ENCODE results near the gene CNTN1.
"Not testable (repeated sequence)": the region's sequence is repeated elsewhere in the genome, so short reads cannot be mapped to it uniquely, and the experiment has no call there.

Gene CNTN1

DNA sequence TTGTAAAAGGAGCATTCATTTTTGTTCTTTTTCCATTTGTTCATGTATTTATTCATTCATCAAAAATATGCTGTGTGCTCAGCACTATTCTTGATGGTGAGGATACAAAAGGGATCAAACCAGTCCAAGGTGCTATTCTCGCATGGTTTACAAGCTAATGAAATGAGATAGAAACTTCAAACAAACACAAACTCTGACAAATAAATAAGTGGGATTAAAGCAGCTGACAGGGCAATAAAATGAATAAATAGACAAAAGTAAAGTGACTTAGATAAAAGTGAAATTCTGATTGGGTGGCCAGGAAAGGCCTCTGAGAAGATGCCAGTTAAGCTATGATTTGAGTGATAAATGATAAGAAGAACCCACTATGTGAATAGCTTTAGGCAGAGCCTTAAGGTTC is 333.9 kb downstream of the CNTN1 start:
- no peak for DNase-seq (ENCODE audit: low read depth, low spot score)

GRCh38 chr12:41032386-41032785 is 340.1 kb downstream of the CNTN1 start:
- no peak for DNase-seq (ENCODE audit: low read depth, low spot score)

- no peak for DNase-seq (ENCODE audit: low read depth, low spot score)
These were observed 342.4 kb downstream of the CNTN1 start for GRCh38 chr12:41034686-41035085.

DNA sequence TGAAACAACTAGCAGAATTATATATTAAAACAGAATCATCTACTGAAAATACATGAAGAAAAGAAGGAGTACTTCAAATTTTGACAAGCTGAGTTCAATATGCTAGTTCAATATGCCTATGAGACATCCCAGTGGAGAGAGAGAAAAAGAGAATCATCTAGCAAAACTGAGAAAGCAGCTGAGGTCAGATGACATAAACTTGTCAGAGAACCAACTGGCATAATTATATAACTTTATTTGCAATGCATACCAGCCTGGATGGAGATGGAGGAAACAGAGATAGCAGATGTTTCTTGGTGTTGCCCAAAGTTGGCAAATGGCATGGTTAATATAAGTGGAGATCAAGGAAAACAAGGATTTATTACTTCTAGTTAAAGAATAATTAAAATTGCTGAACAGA is 347.2 kb downstream of the CNTN1 start:
- no peak for DNase-seq (ENCODE audit: low read depth, low spot score)

- DNase-seq (ENCODE audit: low read depth, low spot score): no peak
These were observed 353.3 kb downstream of the CNTN1 start for GRCh38 chr12:41045509-41045908.

DNA sequence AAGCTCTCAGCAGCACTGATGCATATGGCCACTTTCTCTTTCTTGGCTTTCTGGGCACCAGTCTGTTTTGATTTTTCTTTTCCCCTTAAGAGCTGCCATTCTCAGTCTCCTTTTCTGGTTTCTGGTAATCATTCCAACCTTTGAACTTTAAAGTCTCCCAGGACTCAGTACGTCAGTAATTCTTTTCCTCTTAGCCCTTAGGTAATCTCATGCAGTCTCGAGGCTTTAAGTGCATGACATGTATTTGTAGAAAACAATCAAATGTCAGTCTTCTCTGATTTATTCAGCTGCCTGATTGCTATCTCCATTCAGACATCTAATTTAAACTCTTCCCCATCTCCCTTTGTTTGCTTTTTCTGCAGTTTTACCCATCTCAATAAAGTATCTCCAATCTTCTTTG is 356.8 kb downstream of the CNTN1 start:
- DNase-seq (ENCODE audit: low read depth, low spot score): no peak

- DNase-seq (ENCODE audit: low read depth, low spot score): no peak
These were observed 359.7 kb downstream of the CNTN1 start for GRCh38 chr12:41051954-41052353.

DNA sequence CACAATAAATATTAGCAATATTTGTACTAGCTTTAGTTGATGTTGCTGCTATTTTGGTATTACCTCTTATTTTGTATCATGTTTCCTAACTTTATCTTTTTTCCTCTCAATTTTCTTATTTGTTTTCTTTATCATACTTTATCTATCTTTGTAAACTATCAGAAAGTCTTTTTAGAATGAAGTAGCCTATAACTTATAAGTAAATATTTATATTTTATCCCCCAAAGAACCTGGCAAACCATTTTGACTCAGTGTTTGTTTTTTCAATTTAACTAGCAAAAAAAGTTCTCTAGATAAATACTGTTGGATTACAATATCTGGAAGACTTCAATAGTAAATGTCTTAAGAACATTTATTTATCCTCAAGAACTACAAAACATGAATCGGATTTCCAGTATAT is 360.2 kb downstream of the CNTN1 start:
- DNase-seq (ENCODE audit: low read depth, low spot score): no peak

DNA sequence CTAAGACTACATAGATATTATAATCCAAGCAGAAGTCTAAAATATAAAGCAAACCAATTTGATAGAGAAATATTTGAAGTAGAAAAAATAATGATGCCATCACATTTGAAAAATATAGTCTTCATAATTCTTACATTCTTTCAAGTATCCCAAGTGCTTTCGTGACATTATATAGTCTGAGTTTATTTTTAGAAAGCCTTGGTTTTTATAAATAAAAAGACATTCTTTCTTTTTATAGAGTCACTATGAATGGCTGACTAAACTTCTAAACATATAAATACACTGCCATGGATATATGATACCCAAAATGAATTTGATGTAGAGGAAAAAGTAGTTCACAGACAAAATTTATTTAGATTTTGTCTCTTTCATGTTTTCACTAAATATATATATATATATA is 360.8 kb downstream of the CNTN1 start:
- no peak for DNase-seq (ENCODE audit: low read depth, low spot score)

DNA sequence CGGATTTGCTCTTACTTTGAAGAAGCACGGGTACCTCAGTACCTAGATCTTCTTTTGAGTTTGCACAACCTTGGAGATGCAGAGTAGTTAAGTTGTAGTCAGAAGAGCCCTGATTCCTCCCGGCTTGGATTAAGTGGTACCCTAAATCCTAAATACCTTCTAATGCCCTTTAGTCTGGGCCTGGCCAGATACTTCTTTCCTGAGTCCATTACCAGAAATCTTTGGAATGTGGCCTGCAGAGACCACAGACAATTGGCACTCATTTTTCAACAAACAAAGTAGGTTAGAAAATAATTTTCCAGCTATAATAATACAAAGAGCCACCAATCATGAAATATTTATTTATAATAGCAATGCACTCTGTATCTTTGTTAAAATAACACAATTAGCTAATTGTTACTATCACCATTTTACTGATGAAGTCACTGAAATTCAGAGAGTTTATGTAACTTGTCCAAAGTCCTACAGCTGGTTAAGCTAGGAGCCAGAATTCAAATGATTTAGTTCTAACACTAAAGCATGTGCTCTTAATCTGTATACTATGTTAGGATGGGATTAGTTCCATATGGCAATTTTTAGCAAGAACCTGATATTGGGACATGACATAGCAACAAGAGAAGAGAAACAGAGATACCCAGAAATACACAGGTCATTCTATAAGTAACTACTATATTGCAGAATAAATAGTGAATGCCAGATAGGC is 363.8 kb downstream of the CNTN1 start:
- no peak for DNase-seq (ENCODE audit: low read depth, low spot score)

DNA sequence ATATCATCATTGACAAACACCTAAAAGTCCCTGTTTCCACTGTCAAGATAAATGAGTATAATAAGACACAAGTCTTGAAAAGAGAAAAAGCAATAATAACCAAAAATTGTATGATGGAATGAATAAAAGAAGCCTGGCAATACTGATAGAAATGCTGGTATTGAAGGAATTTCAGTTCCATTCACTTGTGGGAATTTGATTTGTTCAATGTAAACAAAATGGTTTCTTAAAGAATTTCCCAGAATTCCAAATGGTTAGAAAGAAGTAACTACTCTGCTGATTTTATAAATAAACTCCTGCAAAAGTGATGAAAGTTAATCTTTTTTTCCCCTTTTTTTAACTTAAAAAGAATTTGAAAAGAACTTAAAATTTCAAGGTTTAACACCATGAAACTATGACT is 366.0 kb downstream of the CNTN1 start:
- DNase-seq (ENCODE audit: low read depth, low spot score): no peak

DNA sequence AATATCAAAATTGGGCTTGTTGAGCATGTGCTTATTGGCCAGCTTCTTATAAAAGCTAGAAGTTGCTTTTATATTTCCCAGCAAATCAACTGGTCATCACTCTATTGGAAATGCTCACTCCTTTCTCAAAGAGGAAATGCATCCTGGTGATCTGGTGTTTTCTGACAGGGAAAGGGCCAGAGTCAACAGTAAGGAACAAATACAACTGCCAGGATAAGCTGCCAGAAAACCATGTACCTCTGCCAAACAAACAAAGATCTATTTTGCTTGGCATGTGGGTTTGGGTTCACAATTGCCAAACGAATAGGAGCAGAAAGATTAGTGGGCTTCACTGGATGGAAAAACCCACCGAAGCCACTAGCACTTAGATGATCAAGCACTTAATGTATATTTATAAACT is 369.0 kb downstream of the CNTN1 start:
- DNase-seq (ENCODE audit: low read depth, low spot score): no peak

- no peak for DNase-seq (ENCODE audit: low read depth, low spot score)
These were observed 372.2 kb downstream of the CNTN1 start for GRCh38 chr12:41064411-41064810.

DNA sequence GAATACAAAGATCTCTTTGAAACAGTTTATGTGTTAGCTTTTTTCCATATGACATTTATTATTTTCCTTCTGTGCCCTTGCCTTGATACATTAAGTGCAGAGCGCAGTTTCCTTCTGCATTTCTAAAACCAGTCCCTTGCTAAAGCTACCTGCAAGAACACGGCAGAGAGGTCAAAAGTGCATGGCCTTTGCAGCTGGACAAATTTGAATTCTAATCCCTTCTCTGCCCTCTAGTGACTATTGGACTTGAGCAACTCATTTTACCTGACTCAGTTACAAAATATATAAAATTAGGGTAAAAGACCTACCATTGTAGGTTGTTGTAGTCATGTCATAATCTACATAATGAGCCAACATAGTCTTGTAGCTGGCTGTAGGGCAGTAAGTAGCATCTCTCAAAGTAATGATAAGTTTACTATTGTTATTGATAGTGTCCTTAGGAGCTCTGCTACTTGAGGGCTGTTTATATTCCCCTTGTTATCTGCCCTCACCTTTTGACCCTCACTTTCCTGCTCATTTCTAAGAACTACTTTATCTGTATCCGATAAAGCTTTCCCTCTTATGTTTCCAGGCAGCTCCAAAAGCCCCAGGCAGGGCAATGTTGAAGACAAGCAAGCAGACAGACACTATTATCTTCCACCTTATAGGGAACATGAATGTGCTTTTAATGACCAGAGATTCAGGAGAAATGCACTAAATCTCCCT is 375.9 kb downstream of the CNTN1 start:
- DNase-seq (ENCODE audit: low read depth, low spot score): no peak

GRCh38 chr12:41073633-41074472 is 381.6 kb downstream of the CNTN1 start:
- DNase-seq (ENCODE audit: low read depth, low spot score): no peak

GRCh38 chr12:41074473-41074769 is 382.2 kb downstream of the CNTN1 start:
- no peak for DNase-seq (ENCODE audit: low read depth, low spot score)

DNA sequence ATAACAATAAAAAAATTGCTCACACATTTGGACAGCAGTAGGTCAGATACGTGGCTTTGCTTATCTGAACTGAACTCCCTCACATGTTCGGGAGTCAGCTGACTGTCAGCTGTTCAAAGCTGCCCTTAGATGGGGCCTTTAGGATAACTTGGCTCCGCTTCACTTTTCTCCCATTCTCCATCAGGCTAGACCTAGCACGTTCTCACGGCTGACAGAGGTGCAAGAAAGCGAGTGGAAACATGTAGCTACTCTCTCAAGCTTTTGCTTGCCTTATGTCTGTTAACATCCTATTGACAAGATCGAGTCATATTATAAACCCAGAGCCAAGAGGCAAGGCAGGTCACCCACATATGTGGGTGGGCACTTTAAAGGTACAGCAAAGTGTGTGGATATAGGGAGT is 383.9 kb downstream of the CNTN1 start:
- DNase-seq (ENCODE audit: low read depth, low spot score): no peak

GRCh38 chr12:41081241-41081640 is 389.0 kb downstream of the CNTN1 start:
- DNase-seq (ENCODE audit: low read depth, low spot score): not testable (repeated sequence)

GRCh38 chr12:41089438-41089837 is 397.2 kb downstream of the CNTN1 start:
- no peak for DNase-seq (ENCODE audit: low read depth, low spot score)

DNA sequence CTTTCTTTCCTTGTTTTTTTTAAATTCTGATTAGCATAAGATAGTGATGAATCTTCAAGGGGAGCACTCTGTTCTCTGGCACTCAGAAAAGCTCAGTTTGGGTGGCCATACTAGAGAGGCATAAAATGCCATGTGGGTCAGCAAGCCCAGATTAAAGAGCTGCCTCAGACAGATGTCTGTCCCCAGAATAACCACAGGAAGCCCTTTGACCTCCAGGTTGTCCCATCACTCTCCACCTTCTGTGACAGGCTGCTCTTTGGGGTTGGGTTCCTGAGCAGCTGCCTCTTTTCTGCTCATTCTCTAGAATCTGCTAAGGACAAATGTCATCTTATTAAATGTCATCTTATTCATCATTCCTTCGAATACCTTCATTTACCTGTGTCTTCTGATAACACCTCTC is 399.9 kb downstream of the CNTN1 start:
- DNase-seq (ENCODE audit: low read depth, low spot score): no peak

- no peak for DNase-seq (ENCODE audit: low read depth, low spot score)
These were observed 404.6 kb downstream of the CNTN1 start for GRCh38 chr12:41096797-41097196.

GRCh38 chr12:41100572-41100971 is 408.3 kb downstream of the CNTN1 start:
- no peak for DNase-seq (ENCODE audit: low read depth, low spot score)

GRCh38 chr12:41101806-41102205 is 409.6 kb downstream of the CNTN1 start:
- no peak for DNase-seq (ENCODE audit: low read depth, low spot score)
